Caco-2 (cell line): ENCODE data around the gene DAB1. TPM values are rescaled to one million over a fixed set of nuclear protein-coding genes. Genes with fewer than 3 reads are reported as not detected.

Experiments used
- BruUV-seq: library from RNA; stranded (reverse); fragments of 400-500 nt; replicated peaks from 2 replicates; lab custom pipeline; 2021; lab: Mats Ljungman, UMichigan
- CTCF ChIA-PET: fragments of 300-600 bp; sonication (Branson Sonifier 250); formaldehyde crosslinking; loops from one replicate; lab custom pipeline; 2022; ENCODE audit warnings: antibody characterized with exemption; lab: Charles Lee
- POLR2A ChIA-PET: fragments of 300-600 bp; sonication (Branson Sonifier 250); formaldehyde crosslinking; loops from one replicate; lab custom pipeline; 2022; ENCODE audit warnings: antibody characterized with exemption; lab: Charles Lee
- DNase-seq, 2 experiments: peaks; one replicate each; pipeline versions ENCODE4 v3.0.0 to v3.0.0-alpha.2; 2020 to 2022
- H3K27me3 ChIP-seq: replicated peaks from 2 replicates; pipeline ENCODE4 v1.6.0; 2011; ENCODE audit warnings: low read length; ENCODE audit not compliant: control insufficient read depth, insufficient read depth
- H3K36me3 ChIP-seq: 2 replicates; pipeline ENCODE4 v1.5.1; 2011; ENCODE audit warnings: low read length; ENCODE audit not compliant: control insufficient read depth, insufficient read depth
- H3K4me1 ChIP-seq: fragments of 250-450 bp; sonication (Bioruptor Pico); 2 replicates; pipeline ENCODE4 v1.5.1; 2020; ENCODE audit warnings: mild to moderate bottlenecking
- H3K4me3 ChIP-seq: 2 replicates; pipeline ENCODE4 v1.5.1; 2011; ENCODE audit warnings: low read depth, mild to moderate bottlenecking, control low read depth, low read length
- H3K9me3 ChIP-seq: fragments of 250-450 bp; sonication (Bioruptor Pico); 2 replicates; pipeline ENCODE4 v1.5.1; 2020; ENCODE audit warnings: mild to moderate bottlenecking, moderate library complexity
- H3K27ac Mint-ChIP-seq: one replicate; pipeline ENCODE4 v1.8.0; 2022; ENCODE audit warnings: mixed read lengths; ENCODE audit not compliant: unreplicated experiment
- H3K27me3 Mint-ChIP-seq: one replicate; pipeline ENCODE4 v1.8.0; 2022; ENCODE audit warnings: mixed read lengths; ENCODE audit not compliant: insufficient read depth, unreplicated experiment
- H3K36me3 Mint-ChIP-seq: one replicate; pipeline ENCODE4 v1.8.0; 2022; ENCODE audit warnings: mild to moderate bottlenecking, mixed read lengths; ENCODE audit not compliant: insufficient read depth, unreplicated experiment
- H3K4me1 Mint-ChIP-seq: one replicate; pipeline ENCODE4 v1.8.0; 2022; ENCODE audit warnings: low read depth, mixed read lengths; ENCODE audit not compliant: unreplicated experiment
- H3K4me3 Mint-ChIP-seq: one replicate; pipeline ENCODE4 v1.8.0; 2022; ENCODE audit warnings: mild to moderate bottlenecking, moderate library complexity, mixed read lengths; ENCODE audit not compliant: unreplicated experiment
- H3K9me3 Mint-ChIP-seq: one replicate; pipeline ENCODE4 v1.8.0; 2022; ENCODE audit warnings: mixed read lengths; ENCODE audit not compliant: unreplicated experiment
- CTCF ChIP-seq, 2 experiments: fragments of 200-600 bp in 1 of 2; IDR thresholded peaks; 1 replicate in 1 of 2; 2 replicates in 1 of 2; pipeline versions ENCODE4 v1.5.1 to v1.8.0; 2011 to 2022; ENCODE audit warnings: antibody characterized with exemption in 1 of 2, control low read depth in 1 of 2, inconsistent platforms in 1 of 2, low read depth in 1 of 2, low read length in 1 of 2, mild to moderate bottlenecking in 1 of 2, moderate library complexity in 1 of 2; ENCODE audit not compliant: insufficient read depth in 1 of 2, severe bottlenecking in 1 of 2, unreplicated experiment in 1 of 2
- intact Hi-C: fragments of 100-400 bp; cut with micrococcal nuclease; formaldehyde crosslinking; loops from one replicate; pipeline ENCODE4 v1.10.0; 2022; ENCODE audit not compliant: unreplicated experiment
- total RNA-seq: library from RNA; stranded (reverse); gene quantifications from 2 replicates; pipeline ENCODE4 v1.2.3, GENCODE V29; 2022

Gene DAB1
- total RNA-seq, 1 experiment from 2014 or later, result 0.32 TPM

GRCh38 chr1:57331620-57332019, 92.2 kb downstream of the DAB1 start:
- ChIA-PET CTCF (no interaction called here), POLR2A (no interaction called here)
- BruUV-seq, result no TSS peak
- intact Hi-C loops, result no loop called here
- Histone ChIP-seq H3K27me3 (no peaks in the 10 kb centered on the region), H3K4me3 (no peak overlapping the region), H3K36me3 (no peaks in the 10 kb centered on the region), H3K4me1 (no peaks in the 10 kb centered on the region), H3K9me3 (no peaks in the 10 kb centered on the region)
- H3K4me1 Mint-ChIP-seq, result no peaks in the 10 kb centered on the region
- H3K36me3 Mint-ChIP-seq, result no peaks in the 10 kb centered on the region
- H3K9me3 Mint-ChIP-seq, result no peaks in the 10 kb centered on the region
- H3K4me3 Mint-ChIP-seq, result no peak overlapping the region
- TF ChIP-seq CTCF (IDR thresholded peaks at IDR 0.05; ENCODE audit: insufficient read depth in 1 of 2, low read depth in 1 of 2, low read length in 1 of 2, severe bottlenecking in 1 of 2, unreplicated experiment in 1 of 2), result no peak
- no peak overlapping the region for H3K27ac Mint-ChIP-seq
- no peak for DNase-seq
- H3K27me3 Mint-ChIP-seq, result no peaks in the 10 kb centered on the region

- Histone ChIP-seq H3K36me3 (no peaks in the 10 kb centered on the region), H3K27me3 (no peaks in the 10 kb centered on the region), H3K4me1 (peaks cover 10% of the 10 kb centered on the region; the same call in 1 of the 2 replicates), H3K9me3 (no peaks in the 10 kb centered on the region), H3K4me3 (no peak overlapping the region)
- BruUV-seq, result no TSS peak
- Mint-ChIP-seq H3K27me3 (no peaks in the 10 kb centered on the region), H3K27ac (no peak overlapping the region), H3K4me3 (no peak overlapping the region), H3K4me1 (peaks cover 7% of the 10 kb centered on the region), H3K9me3 (no peaks in the 10 kb centered on the region), H3K36me3 (no peaks in the 10 kb centered on the region)
- TF ChIP-seq CTCF (IDR thresholded peaks at IDR 0.05; ENCODE audit: insufficient read depth in 1 of 2, low read depth in 1 of 2, low read length in 1 of 2, severe bottlenecking in 1 of 2, unreplicated experiment in 1 of 2), result no peak
- ChIA-PET POLR2A (no interaction called here), CTCF (no interaction called here)
- no peak for DNase-seq
- intact Hi-C loops, result no loop called here
These were observed 93.9 kb downstream of the DAB1 start for GRCh38 chr1:57329937-57330336.

- Mint-ChIP-seq H3K27me3 (no peaks in the 10 kb centered on the region), H3K4me1 (peaks cover 7% of the 10 kb centered on the region), H3K4me3 (no peak overlapping the region), H3K36me3 (no peaks in the 10 kb centered on the region), H3K9me3 (no peaks in the 10 kb centered on the region), H3K27ac (no peak overlapping the region)
- no peak for DNase-seq
- Histone ChIP-seq H3K27me3 (no peaks in the 10 kb centered on the region), H3K4me1 (peaks cover 10% of the 10 kb centered on the region; the same call in 1 of the 2 replicates), H3K36me3 (no peaks in the 10 kb centered on the region), H3K4me3 (no peak overlapping the region), H3K9me3 (no peaks in the 10 kb centered on the region)
- ChIA-PET CTCF (no interaction called here), POLR2A (no interaction called here)
- intact Hi-C loops, result no loop called here
- BruUV-seq, result no TSS peak
- TF ChIP-seq CTCF (IDR thresholded peaks at IDR 0.05; ENCODE audit: insufficient read depth in 1 of 2, low read depth in 1 of 2, low read length in 1 of 2, severe bottlenecking in 1 of 2, unreplicated experiment in 1 of 2), result no peak
These were observed 94.8 kb downstream of the DAB1 start for GRCh38 chr1:57329001-57329527.
